Thyroid gland (tissue), 4 donors: ENCODE results near the gene LGI2.

Experiments used
- POLR2A ChIP-seq, 2 donors: fragments of 450-650 bp; IDR thresholded peaks; one replicate each; pipeline ENCODE4 v1.6.1; 2017; ENCODE audit warnings: antibody characterized with exemption in 2 of 2, mild to moderate bottlenecking in 2 of 2, moderate library complexity in 1 of 2
- TF ChIP-seq, protein P1 (sequence below), 6 experiments: fragments of 200-600 bp in 3 of 6; fragments of 450-650 bp in 3 of 6; sonication (generic) in 3 of 6; IDR thresholded peaks; one replicate each; pipeline ENCODE4 v1.5.1; 2016 to 2019; ENCODE audit warnings: antibody characterized with exemption in 6 of 6, mild to moderate bottlenecking in 2 of 6, inconsistent platforms in 1 of 6, moderate library complexity in 1 of 6

DNA sequence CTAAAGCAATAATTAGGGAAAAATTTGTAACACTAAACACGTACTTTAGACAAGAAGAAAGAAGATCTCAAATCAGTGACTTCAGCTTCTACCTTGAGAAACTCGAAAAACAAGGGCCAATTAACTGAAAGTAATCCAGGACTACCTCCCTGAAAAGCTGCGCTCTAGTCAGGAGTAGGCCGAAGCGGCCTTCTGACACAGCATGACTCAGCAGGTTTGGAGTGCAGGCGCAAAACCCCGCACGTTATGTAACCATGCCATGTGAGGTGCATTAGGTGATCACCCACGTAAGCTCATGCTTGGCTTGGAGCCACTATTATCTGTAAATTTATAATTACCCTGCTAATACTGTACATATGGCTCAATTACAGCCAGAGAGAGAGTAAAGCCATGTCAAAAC lies 65.1 kb downstream of the LGI2 start:
- TF ChIP-seq, protein P1, sequence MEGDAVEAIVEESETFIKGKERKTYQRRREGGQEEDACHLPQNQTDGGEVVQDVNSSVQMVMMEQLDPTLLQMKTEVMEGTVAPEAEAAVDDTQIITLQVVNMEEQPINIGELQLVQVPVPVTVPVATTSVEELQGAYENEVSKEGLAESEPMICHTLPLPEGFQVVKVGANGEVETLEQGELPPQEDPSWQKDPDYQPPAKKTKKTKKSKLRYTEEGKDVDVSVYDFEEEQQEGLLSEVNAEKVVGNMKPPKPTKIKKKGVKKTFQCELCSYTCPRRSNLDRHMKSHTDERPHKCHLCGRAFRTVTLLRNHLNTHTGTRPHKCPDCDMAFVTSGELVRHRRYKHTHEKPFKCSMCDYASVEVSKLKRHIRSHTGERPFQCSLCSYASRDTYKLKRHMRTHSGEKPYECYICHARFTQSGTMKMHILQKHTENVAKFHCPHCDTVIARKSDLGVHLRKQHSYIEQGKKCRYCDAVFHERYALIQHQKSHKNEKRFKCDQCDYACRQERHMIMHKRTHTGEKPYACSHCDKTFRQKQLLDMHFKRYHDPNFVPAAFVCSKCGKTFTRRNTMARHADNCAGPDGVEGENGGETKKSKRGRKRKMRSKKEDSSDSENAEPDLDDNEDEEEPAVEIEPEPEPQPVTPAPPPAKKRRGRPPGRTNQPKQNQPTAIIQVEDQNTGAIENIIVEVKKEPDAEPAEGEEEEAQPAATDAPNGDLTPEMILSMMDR (IDR thresholded peaks at IDR 0.05): no peak
- TF ChIP-seq POLR2A (IDR thresholded peaks at IDR 0.05): no peak
